ENCODE measurements around the gene PRTN3. TPM values are rescaled to one million over a fixed set of nuclear protein-coding genes. Genes with fewer than 3 reads are reported as not detected.
"Not testable (repeated sequence)": the region's sequence is repeated elsewhere in the genome, so short reads cannot be mapped to it uniquely, and the experiment has no call there.

Gene PRTN3
- total RNA-seq, 1 experiment from 2014 or later: not detected

GRCh38 chr19:882871-883497 is 42.2 kb downstream of the PRTN3 start:
- in situ Hi-C loops (cut with HindIII; ENCODE audit: low pct_unique_long_range_greater_than_20kb, low sequenced_read_pairs): no loop called here
- no peak for DNase-seq (ENCODE audit: low read depth, low spot score)

- DNase-seq (ENCODE audit: low read depth, low spot score): no peak
- in situ Hi-C loops (cut with HindIII; ENCODE audit: low pct_unique_long_range_greater_than_20kb, low sequenced_read_pairs): no loop called here
Measured at GRCh38 chr19:883661-884211, 42.9 kb downstream of the PRTN3 start.

GRCh38 chr19:884420-885211 is 43.8 kb downstream of the PRTN3 start:
- DNase-seq (ENCODE audit: low read depth, low spot score): no peak
- in situ Hi-C loops (cut with HindIII; ENCODE audit: low pct_unique_long_range_greater_than_20kb, low sequenced_read_pairs): no loop called here

GRCh38 chr19:885536-886224 is 44.9 kb downstream of the PRTN3 start:
- no peak for DNase-seq (ENCODE audit: low read depth, low spot score)
- in situ Hi-C loops (cut with HindIII; ENCODE audit: low pct_unique_long_range_greater_than_20kb, low sequenced_read_pairs): no loop called here

DNA sequence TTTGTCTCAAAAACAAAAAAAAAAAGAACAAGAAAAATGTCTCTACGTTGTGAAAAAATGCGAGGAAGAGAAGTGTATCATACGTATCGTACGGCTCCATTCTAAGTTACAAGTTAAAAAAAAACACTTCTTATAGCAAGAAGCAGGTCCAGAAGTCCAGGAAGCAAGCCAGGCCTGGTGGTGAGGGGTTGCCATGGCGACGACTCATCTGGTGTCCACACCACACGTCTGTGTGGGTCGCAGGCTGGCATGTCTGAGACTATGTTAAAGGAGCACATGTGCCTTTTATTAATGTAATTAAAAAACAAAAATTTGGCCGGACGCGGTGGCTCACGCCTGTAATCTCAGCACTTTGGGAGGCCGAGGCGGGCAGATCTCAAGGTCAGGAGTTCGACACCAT is 46.3 kb downstream of the PRTN3 start:
- DNase-seq (ENCODE audit: low read depth, low spot score): no peak
- in situ Hi-C loops (cut with HindIII; ENCODE audit: low pct_unique_long_range_greater_than_20kb, low sequenced_read_pairs): no loop called here

- in situ Hi-C loops (cut with HindIII; ENCODE audit: low pct_unique_long_range_greater_than_20kb, low sequenced_read_pairs): no loop called here
- no peak for DNase-seq (ENCODE audit: low read depth, low spot score)
Measured at GRCh38 chr19:887599-887998, 46.8 kb downstream of the PRTN3 start.

GRCh38 chr19:888581-889385 is 48.0 kb downstream of the PRTN3 start:
- DNase-seq (ENCODE audit: low read depth, low spot score): no peak
- in situ Hi-C loops (cut with HindIII; ENCODE audit: low pct_unique_long_range_greater_than_20kb, low sequenced_read_pairs): no loop called here

DNA sequence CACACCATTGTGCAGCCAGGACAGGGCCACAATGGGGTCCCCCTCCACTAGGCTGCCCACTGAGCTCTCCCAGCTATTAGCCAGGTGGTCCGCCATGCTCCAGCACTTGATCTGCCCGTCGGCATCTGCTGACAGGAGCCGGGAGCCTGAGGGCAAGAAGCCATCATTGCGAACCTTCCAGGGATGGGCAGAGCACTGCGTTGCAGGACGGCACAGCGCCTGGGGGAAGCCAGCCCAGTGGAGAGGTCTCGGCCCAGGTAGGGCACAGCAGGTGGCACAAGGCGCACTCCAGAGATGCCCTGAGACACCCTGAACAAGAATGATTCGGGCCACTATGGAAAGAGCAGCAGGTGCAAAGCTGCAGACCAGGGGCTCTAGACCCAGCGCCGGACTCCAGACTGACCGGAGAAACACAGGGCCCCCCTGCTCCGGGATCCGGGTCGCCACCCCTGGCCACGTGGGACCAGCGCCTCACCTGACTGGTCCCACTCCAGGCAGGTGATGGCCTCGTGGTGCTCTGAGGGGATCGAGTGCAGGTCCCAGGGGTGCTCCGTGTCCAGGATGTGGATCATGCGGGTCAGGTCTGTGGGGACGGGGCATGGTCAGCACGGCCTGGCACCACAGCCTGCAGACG is 49.0 kb downstream of the PRTN3 start:
- DNase-seq (ENCODE audit: low read depth, low spot score): no peak
- in situ Hi-C loops (cut with HindIII; ENCODE audit: low pct_unique_long_range_greater_than_20kb, low sequenced_read_pairs): no loop called here

- no peak for DNase-seq (ENCODE audit: low read depth, low spot score)
- in situ Hi-C loops (cut with HindIII; ENCODE audit: low pct_unique_long_range_greater_than_20kb, low sequenced_read_pairs): no loop called here
Measured at GRCh38 chr19:890831-891230, 50.0 kb downstream of the PRTN3 start.

DNA sequence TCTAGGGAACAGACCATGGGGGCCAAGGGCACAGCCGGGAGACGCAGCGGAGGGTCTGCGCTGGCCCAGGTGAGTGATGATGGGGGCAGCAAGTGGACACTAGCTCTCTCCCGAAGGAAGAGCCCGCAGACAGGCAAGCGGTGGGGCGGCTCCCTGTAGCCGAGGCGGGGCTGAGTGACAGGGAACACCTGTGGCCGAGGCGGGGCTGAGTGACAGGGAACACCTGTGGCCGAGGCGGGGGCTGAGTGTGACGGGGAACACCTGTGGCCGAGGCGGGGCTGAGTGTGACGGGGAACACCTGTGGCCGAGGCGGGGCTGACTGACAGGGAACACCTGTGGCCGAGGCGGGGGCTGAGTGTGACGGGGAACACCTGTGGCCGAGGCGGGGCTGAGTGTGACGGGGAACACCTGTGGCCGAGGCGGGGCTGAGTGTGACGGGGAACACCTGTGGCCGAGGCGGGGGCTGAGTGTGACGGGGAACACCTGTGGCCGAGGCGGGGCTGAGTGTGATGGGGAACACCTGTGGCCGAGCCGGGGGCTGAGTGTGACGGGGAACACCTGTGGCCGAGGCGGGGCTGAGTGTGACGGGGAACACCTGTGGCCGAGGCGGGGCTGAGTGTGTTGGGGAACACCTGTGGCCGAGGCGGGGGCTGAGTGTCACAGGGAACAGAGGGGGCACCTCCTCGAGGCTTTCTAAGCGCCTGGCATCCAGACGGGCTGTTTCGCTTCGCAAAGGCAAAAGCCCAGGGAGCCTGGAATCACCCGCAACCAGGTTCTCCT is 50.8 kb downstream of the PRTN3 start:
- in situ Hi-C loops (cut with HindIII; ENCODE audit: low pct_unique_long_range_greater_than_20kb, low sequenced_read_pairs); DNase-seq (ENCODE audit: low read depth, low spot score): not testable (repeated sequence)

DNA sequence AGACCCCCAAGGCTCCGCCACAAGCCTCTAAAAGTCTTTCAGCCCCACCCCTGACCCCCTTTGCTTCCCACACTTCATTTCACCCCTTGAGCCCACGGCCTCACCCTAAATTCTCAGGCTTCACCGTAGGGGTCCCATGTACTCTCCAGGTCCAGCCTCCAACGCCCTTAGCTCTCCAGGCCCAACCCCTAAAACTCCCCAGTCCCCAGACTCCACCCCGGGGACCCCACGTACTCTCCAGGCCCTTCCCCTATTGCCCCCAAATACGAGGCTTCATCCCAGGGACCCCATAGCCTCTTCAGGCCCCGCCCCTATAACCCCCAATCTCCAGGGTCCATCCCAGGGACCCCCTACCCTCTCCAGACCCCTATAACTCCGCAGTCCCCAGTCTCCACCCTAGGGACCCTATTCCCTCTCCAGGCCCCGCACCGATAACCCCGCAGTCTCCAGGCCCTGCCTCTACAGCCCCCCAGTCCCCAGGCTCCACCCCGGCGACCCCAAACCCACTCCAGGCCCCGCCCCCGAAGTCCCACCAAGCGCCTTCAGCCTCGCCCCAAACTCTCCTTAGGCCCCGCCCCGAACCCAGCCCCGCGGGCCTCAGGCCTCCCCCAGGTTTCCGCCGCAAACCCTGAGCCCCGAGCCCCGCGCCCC is 51.6 kb downstream of the PRTN3 start:
- in situ Hi-C loops (cut with HindIII; ENCODE audit: low pct_unique_long_range_greater_than_20kb, low sequenced_read_pairs): no loop called here

DNA sequence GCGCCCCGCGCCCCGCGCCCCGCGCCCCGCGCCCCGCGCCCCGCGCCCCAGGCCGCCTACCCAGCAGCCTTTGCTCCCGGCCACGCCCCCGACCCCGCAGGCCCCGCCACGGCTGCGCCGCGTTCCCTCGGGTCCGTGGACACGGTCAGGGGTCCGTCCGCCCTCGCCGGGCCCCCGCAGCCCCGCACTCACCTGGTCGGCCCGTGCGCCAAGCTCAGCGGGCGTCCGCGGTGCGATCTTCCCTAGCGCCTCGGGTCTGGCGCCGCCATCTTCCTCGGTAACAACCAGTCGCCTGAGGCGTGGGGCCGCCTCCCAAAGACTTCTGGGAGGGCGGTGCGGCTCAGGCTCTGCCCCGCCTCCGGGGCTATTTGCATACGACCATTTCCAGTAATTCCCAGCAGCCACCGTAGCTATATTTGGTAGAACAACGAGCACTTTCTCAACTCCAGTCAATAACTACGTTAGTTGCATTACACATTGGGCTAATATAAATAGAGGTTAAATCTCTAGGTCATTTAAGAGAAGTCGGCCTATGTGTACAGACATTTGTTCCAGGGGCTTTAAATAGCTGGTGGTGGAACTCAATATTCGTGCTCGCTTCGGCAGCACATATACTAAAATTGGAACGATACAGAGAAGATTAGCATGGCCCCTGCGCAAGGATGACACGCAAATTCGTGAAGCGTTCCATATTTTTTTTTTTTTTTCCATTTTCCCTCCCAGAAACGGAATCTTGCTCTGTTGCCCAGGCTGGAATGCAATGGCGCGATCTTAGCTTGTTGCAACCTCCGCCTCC is 52.3 kb downstream of the PRTN3 start, which contains the start of the genes MED16 and RNU6-9:
TSS of gene MED16 (minus strand) at position 294 of the 796 bp plus-strand sequence. CDS start 2,056 bp downstream, outside the sequence.
TSS of gene RNU6-9 (plus strand) at position 591 of the 796 bp plus-strand sequence.
- in situ Hi-C loops (cut with HindIII; ENCODE audit: low pct_unique_long_range_greater_than_20kb, low sequenced_read_pairs): no loop called here
- peak; percentile 91 for DNase-seq (ENCODE audit: low read depth, low spot score)

More for the DNA sequence above, 51.6 kb downstream of the PRTN3 start:
- no peak for DNase-seq (ENCODE audit: low read depth, low spot score)

DNA sequence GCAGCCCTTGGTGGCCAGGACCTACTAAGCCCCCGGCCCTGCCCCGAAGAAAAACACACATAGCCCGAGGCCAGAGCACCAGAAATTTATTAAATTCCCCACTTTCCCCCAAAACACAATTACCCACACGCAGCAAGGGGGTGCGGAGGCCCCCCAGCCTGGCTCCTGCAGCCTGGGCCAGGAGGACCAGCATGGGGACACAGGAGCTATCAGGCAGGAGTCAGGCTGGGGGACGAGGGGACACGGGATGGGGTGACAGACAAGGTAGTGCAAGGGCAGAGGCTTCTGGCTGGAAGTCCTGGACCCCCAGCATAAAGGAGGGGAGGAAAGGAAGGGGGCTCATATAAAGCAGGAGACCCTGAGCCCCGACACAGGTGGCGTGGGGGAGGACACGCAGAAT is 55.6 kb downstream of the PRTN3 start:
- no peak for DNase-seq (ENCODE audit: low read depth, low spot score)
- in situ Hi-C loops (cut with HindIII; ENCODE audit: low pct_unique_long_range_greater_than_20kb, low sequenced_read_pairs): no loop called here

- in situ Hi-C loops (cut with HindIII; ENCODE audit: low pct_unique_long_range_greater_than_20kb, low sequenced_read_pairs): no loop called here
- DNase-seq (ENCODE audit: low read depth, low spot score): no peak
Measured at GRCh38 chr19:896999-897398, 56.2 kb downstream of the PRTN3 start.

DNA sequence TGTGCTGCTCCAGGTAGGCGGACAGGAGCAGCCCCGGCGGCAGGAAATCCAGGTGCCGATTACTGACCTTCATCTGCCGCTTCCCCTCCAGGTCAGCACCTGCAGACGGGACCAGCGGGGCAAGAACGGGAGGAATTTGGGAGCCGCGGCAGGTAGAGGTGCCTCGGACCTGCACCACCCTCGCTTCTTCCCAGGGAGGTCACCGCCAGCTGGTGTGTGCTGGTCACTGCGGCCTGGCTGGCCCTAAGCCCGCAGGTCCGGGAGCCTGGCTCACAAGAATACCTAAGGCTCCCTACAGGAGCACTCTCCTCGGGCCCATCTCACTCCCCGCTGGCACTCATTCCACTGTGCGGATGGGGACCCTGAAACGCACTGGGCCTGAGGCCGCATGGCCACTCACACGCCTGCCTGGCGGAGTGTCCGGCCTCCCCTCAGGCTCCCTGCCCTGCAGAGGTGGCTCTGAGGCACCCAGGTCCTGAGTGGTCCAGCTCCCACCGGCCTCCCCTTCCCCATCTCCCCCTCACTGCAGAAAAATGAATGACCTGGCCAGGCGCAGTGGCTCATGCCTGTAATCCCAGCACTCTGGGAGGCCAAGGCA is 56.7 kb downstream of the PRTN3 start:
- in situ Hi-C loops (cut with HindIII; ENCODE audit: low pct_unique_long_range_greater_than_20kb, low sequenced_read_pairs): no loop called here
- DNase-seq (ENCODE audit: low read depth, low spot score): no peak

Measured in SK-MEL-5 (cell line).